Activated T-cell treated with anti-CD3 and anti-CD28 coated beads for 48 hours (primary cell): ENCODE measurements around the gene TSPAN18.

Source experiments
- DNase-seq: peaks from one replicate; pipeline ENCODE4 v3.0.0-alpha.2; 2020; ENCODE audit warnings: low read depth

TSPAN18 gene

GRCh38 chr11:44737245-44738085 lies 10.7 kb downstream of the TSPAN18 start:
- no peak for DNase-seq

GRCh38 chr11:44738791-44739190 lies 12.0 kb downstream of the TSPAN18 start:
- no peak for DNase-seq

GRCh38 chr11:44740967-44741366 lies 14.2 kb downstream of the TSPAN18 start:
- DNase-seq, result no peak

DNA sequence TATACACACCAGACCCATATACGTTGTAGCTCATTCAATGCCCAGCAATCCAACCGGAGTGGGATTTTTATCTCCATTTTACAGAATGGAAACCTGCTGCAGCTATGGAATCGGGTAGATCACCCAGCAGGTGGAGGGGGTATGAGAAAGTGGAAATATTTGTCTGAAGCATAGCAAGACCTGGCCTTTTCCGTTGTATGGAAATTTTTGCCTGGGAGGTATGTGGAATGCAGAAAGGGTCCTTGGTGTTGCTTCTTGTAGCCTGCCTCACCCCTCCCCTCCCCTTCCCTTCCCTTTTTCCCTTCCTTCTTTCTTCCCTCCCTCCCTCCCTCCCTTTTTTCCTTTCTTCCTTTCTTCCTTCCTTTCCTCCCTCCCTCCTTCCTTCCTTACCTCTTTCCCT lies 15.2 kb downstream of the TSPAN18 start:
- no peak for DNase-seq

DNA sequence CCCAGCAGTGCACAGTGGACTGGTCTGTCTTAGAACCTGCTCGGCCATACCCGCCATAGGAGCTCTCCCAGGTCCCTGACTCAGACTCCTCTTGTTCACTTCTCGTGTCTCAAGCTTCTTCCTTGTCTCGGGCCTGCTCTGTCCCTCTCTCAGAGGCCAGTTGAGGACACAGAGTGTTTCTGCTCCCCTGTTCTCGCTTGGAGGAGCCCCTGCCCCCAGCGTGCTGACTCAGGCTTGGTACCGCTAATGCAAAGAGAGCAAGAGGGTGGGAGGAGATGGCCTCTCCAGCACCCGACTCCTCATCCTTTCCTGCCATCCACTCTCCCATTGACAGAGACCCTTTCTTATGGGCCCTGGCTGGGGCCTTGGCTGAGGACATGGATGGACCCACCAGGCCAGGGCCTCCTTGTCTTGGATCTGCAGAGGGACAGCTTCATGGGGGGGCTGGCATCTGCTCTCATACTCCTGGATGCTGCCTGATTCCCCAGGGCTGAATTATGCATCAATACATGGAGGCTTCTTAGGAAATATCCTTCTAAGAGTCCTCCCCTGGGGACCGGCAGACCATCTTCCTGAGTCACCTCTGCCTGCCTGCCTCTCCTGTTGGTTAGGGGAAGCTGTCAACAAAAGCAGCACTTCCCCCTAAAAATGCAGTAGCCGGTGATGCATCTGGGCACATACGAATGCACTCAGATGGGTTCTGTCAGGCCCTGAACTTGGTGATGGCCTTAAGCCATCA lies 15.9 kb downstream of the TSPAN18 start:
- no peak for DNase-seq

DNA sequence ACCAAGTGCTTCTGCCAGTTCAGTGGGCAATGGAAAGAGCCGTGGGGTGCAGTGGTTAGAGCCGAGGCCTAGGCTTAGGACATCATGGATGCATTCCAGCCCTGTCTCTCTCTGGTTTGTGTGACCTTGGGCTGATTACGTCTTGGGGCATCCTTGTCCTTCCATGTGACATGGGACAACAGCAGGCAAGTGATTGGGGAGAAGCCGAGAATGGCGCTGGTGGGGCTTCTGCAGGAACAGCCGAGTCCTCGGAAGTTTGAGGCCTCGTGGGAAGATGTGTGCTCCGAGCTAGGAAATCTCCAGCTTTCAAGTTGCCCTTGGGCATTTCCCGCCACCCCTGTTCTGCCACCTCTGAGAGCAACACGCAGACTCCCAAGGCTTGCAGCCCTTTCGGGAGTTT lies 16.6 kb downstream of the TSPAN18 start:
- DNase-seq, result no peak

DNA sequence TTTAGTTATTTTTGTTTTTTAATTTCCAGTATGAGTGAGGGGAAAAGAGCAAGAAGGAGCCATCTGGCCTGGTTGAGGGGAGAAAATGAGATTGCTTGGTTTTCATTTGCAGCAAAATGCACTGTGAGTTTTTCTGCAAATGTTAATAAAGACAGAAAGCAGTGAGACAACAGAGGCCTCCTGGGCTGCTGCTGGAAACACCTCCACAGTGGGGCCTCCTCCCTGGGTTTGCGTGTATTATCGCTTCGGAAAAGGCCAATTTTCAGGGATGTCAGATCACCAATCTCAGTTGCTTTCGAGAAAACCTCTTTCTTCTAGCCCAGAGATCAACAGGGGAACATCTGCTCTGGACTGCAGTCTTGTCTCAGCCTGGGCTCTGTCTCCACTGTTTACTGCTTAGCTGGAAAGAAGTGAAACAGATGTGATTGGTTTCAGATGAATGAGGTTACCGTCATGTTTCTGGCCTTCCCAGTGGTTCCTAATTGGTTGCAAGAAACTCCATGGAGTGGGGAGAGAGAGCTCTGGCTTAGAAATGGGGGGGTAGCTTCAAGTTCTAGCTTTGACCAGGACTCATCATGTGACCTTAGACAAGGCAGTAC lies 17.3 kb downstream of the TSPAN18 start:
- DNase-seq, result no peak

GRCh38 chr11:44746894-44747293 lies 20.1 kb downstream of the TSPAN18 start:
- DNase-seq, result no peak

- no peak for DNase-seq
Observed at GRCh38 chr11:44747316-44747715, 20.6 kb downstream of the TSPAN18 start.

GRCh38 chr11:44747836-44748235 lies 21.1 kb downstream of the TSPAN18 start:
- DNase-seq, result no peak

GRCh38 chr11:44748606-44749005 lies 21.8 kb downstream of the TSPAN18 start:
- no peak for DNase-seq

DNA sequence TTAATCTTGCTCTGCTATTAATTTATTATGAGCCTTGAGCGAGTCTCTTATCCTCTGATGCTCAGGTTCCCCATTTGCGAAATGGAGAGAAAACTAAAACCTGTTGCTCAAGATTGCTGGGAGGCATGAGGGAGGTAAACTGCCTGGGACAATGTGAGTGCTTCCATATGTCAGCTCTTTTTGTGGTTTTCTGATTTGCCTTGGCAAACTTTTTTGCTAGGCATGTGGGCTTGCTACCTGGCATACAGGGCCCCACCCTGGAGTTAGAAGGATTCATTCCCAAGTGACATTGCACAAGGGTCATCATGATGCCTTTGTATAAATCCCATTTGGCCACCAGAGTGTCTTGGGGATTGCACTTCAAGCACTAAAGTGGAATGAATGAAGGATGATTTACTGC lies 22.4 kb downstream of the TSPAN18 start:
- DNase-seq, result no peak

DNA sequence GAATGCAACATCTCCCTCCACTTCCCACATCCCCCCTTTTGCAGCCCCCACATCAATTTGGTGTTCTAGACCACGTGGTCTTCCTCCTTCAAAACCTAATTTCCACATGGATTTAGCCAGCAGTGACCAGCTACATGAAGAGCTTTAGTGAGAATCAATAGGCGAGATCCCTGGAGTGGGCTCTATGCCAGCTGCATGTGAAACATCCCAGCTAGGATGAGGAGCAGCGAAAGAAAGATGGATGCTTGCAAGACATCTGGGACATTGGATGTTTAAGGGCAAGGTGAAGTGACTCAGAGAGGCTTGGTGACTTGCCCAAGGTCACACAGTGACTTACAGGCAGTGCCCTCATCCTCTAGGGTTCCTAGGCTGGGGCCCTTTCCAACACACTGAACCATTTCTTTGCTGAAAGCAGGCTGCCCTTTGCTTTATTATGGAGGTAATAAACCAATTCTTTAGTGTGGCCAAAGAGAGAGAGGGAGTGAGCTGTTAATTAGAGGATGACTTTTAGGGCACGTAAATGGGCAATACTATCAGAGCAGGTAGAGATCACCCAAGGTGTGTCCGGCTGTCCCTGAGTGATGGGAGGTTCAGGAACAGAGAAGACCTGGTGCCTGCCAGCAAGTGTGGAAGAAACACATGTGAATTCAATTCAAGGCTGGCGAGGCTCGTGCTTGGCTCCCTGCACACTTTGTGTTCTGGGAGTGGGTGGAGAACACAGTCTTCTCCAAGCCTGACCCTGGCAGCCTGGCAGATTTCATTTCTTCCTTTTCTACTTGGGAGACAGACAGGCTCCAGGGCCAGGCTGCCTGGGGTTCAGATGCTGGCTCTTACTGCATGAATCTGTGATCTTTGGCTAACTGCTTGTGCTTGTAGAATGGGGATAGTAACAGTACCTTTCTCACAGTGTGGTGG lies 24.0 kb downstream of the TSPAN18 start:
- DNase-seq, result no peak

- DNase-seq, result no peak
Observed at GRCh38 chr11:44752300-44752699, 25.5 kb downstream of the TSPAN18 start.

GRCh38 chr11:44752713-44753112 lies 26.0 kb downstream of the TSPAN18 start:
- DNase-seq, result no peak

DNA sequence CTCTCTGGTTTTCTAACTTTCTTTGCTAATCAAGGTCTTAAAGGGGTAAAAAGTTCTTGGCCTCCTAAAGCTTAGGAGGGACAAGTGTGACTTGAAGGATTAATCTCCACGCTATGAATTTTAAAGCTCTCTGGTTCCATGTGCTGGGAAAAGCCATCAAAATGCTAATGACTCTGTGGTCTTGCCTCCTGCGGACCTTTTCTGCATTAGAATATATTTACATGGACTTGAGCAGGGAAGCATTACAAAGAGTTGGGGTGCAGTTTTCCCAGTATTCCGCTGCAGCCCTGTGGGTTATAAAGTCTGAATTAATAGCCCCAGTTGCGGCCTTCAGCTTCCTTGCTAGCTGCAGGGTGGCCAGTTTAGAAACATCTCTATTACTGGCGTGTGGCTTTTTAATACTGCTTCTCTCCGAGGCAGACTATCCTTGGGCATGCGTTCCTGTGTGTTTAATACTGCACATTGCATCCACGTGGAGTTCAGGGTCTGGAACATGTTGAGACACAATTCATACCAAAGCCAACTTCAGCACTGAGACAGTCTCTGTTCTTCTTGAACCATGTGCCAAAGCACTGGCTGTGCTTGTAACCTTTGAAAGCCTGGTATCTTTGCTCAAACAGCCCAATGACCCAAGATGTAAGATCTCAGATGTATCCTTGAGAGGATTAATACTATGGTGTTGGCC lies 27.3 kb downstream of the TSPAN18 start:
- no peak for DNase-seq

GRCh38 chr11:44754876-44755555 lies 28.3 kb downstream of the TSPAN18 start:
- no peak for DNase-seq

- DNase-seq, result no peak
Observed at GRCh38 chr11:44755556-44756523, 29.1 kb downstream of the TSPAN18 start.

DNA sequence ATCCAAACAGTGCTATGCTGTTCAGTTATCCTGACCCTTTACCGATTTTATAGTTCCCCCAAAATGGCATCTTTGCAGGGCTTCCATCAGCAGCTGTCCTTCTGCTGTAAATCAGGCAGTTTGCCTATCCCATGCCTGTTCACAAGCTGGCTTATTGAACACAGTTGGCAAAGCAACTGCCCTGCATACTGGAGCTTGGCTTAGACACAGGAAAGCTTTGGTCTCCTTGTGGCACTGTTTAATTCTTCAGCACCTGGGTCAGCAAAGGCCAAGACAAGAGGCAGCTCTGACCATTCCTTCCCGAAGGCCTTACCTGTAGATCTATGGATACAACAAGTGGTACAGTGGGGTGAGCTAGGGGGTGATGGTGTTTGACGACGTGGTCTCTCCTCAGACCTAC lies 32.2 kb downstream of the TSPAN18 start:
- no peak for DNase-seq
